HEK293T (cell line): ENCODE results near the gene POLDIP3.
"Not testable (repeated sequence)": the region's sequence is repeated elsewhere in the genome, so short reads cannot be mapped to it uniquely, and the experiment has no call there.

Source experiments
- ARNT ChIP-seq: fragments of 450-650 bp; IDR thresholded peaks from 2 replicates; pipeline ENCODE4 v1.6.1; 2017; ENCODE audit warnings: mild to moderate bottlenecking
- FOXK2 ChIP-seq: fragments of 450-650 bp; IDR thresholded peaks from 2 replicates; pipeline ENCODE4 v1.6.1; 2016; ENCODE audit warnings: mild to moderate bottlenecking
- FOXM1 ChIP-seq: fragments of 450-650 bp; IDR thresholded peaks from 2 replicates; pipeline ENCODE4 v1.6.1; 2017; ENCODE audit warnings: mild to moderate bottlenecking, borderline replicate concordance
- LEF1 ChIP-seq: fragments of 450-650 bp; IDR thresholded peaks from 2 replicates; pipeline ENCODE4 v1.6.1; 2017; ENCODE audit warnings: mild to moderate bottlenecking, borderline replicate concordance
- PKNOX1 ChIP-seq: fragments of 450-650 bp; IDR thresholded peaks from 2 replicates; pipeline ENCODE4 v1.6.1; 2016
- SP1 ChIP-seq: fragments of 450-650 bp; IDR thresholded peaks from 2 replicates; pipeline ENCODE4 v1.6.1; 2017
- SUZ12 ChIP-seq: fragments of 450-650 bp; IDR thresholded peaks from 2 replicates; pipeline ENCODE4 v1.6.1; 2016; ENCODE audit warnings: mild to moderate bottlenecking
- TARDBP ChIP-seq: fragments of 450-650 bp; IDR thresholded peaks from 2 replicates; pipeline ENCODE4 v1.6.1; 2016

- not testable (repeated sequence) for TF ChIP-seq ARNT, SP1, SUZ12, PKNOX1, LEF1, FOXK2, TARDBP, FOXM1
These were observed 50.7 kb downstream of the POLDIP3 start for GRCh38 chr22:42563943-42564342.
